Gastroesophageal sphincter (tissue), 4 donors: ENCODE data around the gene MRPL39. TPM values are rescaled to one million over a fixed set of nuclear protein-coding genes. Genes with fewer than 3 reads are reported as not detected.
"Not testable (repeated sequence)": the region's sequence is repeated elsewhere in the genome, so short reads cannot be mapped to it uniquely, and the experiment has no call there.

ENCODE experiments used
- ATAC-seq: fragments of 150-250 bp; one replicate; pipeline ENCODE4 v1.9.1; 2016; ENCODE audit warnings: mild to moderate bottlenecking, moderate library complexity
- H3K27ac ChIP-seq, 4 donors: fragments of 200-600 bp; sonication (generic) in 3 of 4; 1 replicate in 3 of 4; 2 replicates in 1 of 4; pipeline ENCODE4 v1.5.1; 2016 to 2019
- H3K27me3 ChIP-seq: fragments of 200-600 bp; sonication (generic); one replicate; pipeline ENCODE4 v1.5.1; 2019
- H3K36me3 ChIP-seq, 2 donors: fragments of 200-600 bp; sonication (generic); one replicate each; pipeline ENCODE4 v1.5.1; 2019; ENCODE audit warnings: control low read depth in 1 of 2
- H3K4me1 ChIP-seq, 3 donors: fragments of 200-600 bp; sonication (generic); 1 replicate in 2 of 3; 2 replicates in 1 of 3; pipeline ENCODE4 v1.5.1; 2016 to 2019; ENCODE audit warnings: control low read depth in 2 of 3
- H3K4me3 ChIP-seq, 2 donors: fragments of 200-600 bp; sonication (generic); one replicate each; pipeline ENCODE4 v1.5.1; 2019; ENCODE audit warnings: mild to moderate bottlenecking in 1 of 2, moderate library complexity in 1 of 2
- H3K9me3 ChIP-seq, 3 donors: fragments of 200-600 bp; sonication (generic); one replicate each; pipeline ENCODE4 v1.5.1; 2017 to 2019; ENCODE audit warnings: control low read depth in 2 of 3
- EP300 ChIP-seq: sonication (generic); formaldehyde crosslinking; IDR thresholded peaks from one replicate; pipeline ENCODE4 v1.6.1; 2017; ENCODE audit warnings: antibody characterized with exemption, mild to moderate bottlenecking
- POLR2A ChIP-seq, 2 donors: fragments of 450-650 bp; IDR thresholded peaks; one replicate each; pipeline ENCODE4 v1.6.1; 2017; ENCODE audit warnings: antibody characterized with exemption in 2 of 2, mild to moderate bottlenecking in 2 of 2, moderate library complexity in 1 of 2
- POLR2AphosphoS5 ChIP-seq: sonication (generic); formaldehyde crosslinking; IDR thresholded peaks from one replicate; pipeline ENCODE4 v1.6.1; 2017; ENCODE audit warnings: antibody characterized with exemption
- WGBS, 2 donors: methylation state at CpG; one replicate each; pipeline ENCODE4 v1.1.5; 2018; ENCODE audit warnings: low coverage in 1 of 2; 5-methylcytosine and 5-hydroxymethylcytosine counted together
- total RNA-seq, 4 donors: library from RNA; depleted of rRNA; stranded (reverse); fragments of >200 nt; gene quantifications; one replicate each; pipeline ENCODE4 v1.1.0, GENCODE V29; 2016
- TF ChIP-seq, protein P1 (sequence below), 4 experiments: fragments of 200-600 bp in 2 of 4; fragments of 450-650 bp in 2 of 4; sonication (generic) in 1 of 4; IDR thresholded peaks; one replicate each; pipeline ENCODE4 v1.5.1; 2017 to 2019; ENCODE audit warnings: antibody characterized with exemption in 4 of 4, mild to moderate bottlenecking in 2 of 4, moderate library complexity in 2 of 4

MRPL39 gene
- total RNA-seq, 4 donors from 2014 or later: 17.0 to 37.4 (median 25.4) TPM

DNA sequence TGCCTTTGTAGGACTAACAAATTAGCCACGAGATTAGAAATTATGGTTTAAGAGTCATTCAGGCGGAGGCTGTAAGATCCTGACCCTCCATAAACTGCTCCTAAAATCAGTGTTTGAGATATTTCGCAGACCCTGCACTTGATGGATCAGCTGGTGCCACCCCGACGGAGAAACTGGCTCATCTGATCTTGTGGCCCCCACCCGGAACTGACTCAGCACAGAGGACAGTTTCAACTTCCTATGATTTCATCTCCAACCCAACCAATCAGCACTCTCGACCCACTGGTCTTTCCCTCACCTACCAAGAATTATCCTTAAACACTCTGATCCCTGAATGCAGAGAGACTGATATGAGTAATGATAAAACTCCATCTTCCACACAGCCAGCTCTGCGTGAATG, 28.0 kb upstream of the MRPL39 start:
- no peak for TF ChIP-seq POLR2AphosphoS5
- TF ChIP-seq, protein P1, sequence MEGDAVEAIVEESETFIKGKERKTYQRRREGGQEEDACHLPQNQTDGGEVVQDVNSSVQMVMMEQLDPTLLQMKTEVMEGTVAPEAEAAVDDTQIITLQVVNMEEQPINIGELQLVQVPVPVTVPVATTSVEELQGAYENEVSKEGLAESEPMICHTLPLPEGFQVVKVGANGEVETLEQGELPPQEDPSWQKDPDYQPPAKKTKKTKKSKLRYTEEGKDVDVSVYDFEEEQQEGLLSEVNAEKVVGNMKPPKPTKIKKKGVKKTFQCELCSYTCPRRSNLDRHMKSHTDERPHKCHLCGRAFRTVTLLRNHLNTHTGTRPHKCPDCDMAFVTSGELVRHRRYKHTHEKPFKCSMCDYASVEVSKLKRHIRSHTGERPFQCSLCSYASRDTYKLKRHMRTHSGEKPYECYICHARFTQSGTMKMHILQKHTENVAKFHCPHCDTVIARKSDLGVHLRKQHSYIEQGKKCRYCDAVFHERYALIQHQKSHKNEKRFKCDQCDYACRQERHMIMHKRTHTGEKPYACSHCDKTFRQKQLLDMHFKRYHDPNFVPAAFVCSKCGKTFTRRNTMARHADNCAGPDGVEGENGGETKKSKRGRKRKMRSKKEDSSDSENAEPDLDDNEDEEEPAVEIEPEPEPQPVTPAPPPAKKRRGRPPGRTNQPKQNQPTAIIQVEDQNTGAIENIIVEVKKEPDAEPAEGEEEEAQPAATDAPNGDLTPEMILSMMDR (IDR thresholded peaks at IDR 0.05): no peak
- no peak for TF ChIP-seq POLR2A (IDR thresholded peaks at IDR 0.05)
- no peak for TF ChIP-seq EP300
- H3K27me3 ChIP-seq: no peaks in the 10 kb centered on the region
- 81% methylated on average over 7 to 8 of the region's 8 CpGs for WGBS, 2 donors
- H3K9me3 ChIP-seq: no peaks in the 10 kb centered on the region
- H3K4me1 ChIP-seq: peaks cover 0 to 11% (median 4%) of the 10 kb centered on the region in 3 donors
- no peak overlapping the region for H3K4me3 ChIP-seq
- H3K27ac ChIP-seq: no peak overlapping the region
- no peaks in the 10 kb centered on the region for H3K36me3 ChIP-seq
- no peak for ATAC-seq

DNA sequence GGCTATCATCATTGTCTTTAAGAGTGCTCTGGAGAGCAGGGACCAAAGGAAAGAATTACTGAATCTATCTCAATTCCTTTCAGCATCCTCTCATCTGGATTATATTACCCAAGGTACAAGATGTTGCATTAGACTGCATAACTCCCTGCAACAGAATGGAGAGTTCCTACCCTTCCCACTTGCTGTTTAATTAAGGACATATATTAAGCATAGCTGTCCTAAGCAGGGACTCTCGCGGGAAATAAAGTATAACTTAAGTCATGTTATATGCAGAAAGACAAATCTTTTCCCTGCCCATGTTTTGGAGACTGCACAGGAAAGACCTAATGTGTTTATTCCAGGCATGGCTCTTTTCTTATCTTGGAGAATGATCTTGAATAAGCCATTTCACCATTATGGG, 25.0 kb upstream of the MRPL39 start:
- H3K9me3 ChIP-seq: no peaks in the 10 kb centered on the region
- ATAC-seq: no peak
- WGBS, 2 donors: 85 to 90% methylated on average over 2 of the region's 2 CpGs

DNA sequence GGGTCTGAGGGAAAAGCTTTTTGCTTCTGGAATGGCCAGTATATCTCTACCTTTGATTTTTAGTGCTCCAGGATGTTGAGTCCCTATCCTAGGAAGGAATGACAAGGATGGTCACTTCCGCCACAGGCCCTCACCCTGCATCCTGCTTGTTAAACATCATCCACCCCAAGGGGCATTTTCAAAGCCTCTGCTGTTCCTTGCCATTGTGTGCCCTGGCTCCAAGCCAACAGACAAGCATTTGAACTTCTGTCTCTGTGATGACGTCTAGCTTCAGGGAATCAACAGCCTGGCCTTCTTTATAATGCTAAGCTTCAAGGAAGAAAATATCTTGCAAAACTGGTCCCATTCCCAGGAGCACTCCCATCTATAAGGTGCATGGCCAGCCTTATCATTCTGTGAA, 19.5 kb upstream of the MRPL39 start:
- Histone ChIP-seq H3K4me1 (peaks cover 0 to 10% (median 0%) of the 10 kb centered on the region in 3 donors), H3K9me3 (no peaks in the 10 kb centered on the region), H3K36me3 (no peaks in the 10 kb centered on the region), H3K27ac (peak overlapping the region in 2 of 4 donors; percentile 26 to 39), H3K4me3 (no peak overlapping the region), H3K27me3 (no peaks in the 10 kb centered on the region)
- TF ChIP-seq POLR2A (IDR thresholded peaks at IDR 0.05): no peak
- ATAC-seq: no peak
- 50 to 58% methylated on average over 2 of the region's 2 CpGs for WGBS, 2 donors

More for the DNA sequence above, 25.0 kb upstream of the MRPL39 start:
- H3K27me3 ChIP-seq: no peaks in the 10 kb centered on the region
- H3K4me1 ChIP-seq: peaks cover 0 to under 1% (median 0%) of the 10 kb centered on the region in 3 donors
- no peak overlapping the region for H3K4me3 ChIP-seq
- TF ChIP-seq POLR2AphosphoS5 (no peak), EP300 (no peak), POLR2A (IDR thresholded peaks at IDR 0.05) (no peak)
- TF ChIP-seq, protein P1 (IDR thresholded peaks at IDR 0.05): no peak
- H3K36me3 ChIP-seq: no peaks in the 10 kb centered on the region
- no peak overlapping the region for H3K27ac ChIP-seq

DNA sequence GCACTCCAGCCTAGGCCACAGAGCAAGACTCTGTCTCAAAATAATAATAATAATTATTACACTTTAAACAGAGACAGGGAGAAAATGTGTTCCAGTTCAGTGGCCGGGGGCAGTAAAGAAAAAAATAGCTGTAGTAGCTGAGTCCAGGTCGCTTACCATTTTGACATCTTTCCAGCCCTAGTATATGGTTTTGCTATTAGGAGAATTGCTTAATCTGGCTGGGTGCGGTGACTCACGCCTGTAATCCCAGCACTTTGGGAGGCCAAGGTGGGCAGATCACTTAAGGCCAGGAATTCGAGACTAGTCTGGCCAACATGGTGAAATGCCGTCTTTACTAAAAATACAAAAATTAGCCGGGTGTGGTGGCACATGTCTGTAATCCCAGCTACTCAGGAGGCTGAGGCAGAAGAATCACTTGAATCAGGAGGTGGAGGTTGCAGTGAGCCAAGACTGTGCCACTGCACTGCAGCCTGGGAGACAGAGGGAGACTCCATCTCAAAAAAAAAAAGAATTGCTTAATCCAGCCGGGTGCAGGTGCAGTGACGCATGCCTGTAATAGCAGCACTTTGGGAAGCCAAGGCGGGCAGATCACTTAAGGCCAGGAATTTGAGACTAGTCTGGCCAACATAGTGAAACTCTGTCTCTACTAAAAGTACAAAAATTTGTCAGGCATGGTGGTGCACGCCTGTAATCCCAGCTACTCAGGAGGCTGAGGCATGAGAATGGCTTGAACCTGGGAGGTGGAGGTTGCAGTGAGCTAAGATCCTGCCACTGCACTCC, 18.7 kb upstream of the MRPL39 start:
- WGBS, 2 donors: 91 to 98% methylated on average over 5 to 8 of the region's 11 CpGs
- not testable (repeated sequence) for H3K36me3 ChIP-seq, ATAC-seq, H3K27me3 ChIP-seq, H3K9me3 ChIP-seq, H3K4me1 ChIP-seq, H3K4me3 ChIP-seq
- H3K27ac ChIP-seq: peak overlapping the region in 1 of 4 donors; percentile 39

DNA sequence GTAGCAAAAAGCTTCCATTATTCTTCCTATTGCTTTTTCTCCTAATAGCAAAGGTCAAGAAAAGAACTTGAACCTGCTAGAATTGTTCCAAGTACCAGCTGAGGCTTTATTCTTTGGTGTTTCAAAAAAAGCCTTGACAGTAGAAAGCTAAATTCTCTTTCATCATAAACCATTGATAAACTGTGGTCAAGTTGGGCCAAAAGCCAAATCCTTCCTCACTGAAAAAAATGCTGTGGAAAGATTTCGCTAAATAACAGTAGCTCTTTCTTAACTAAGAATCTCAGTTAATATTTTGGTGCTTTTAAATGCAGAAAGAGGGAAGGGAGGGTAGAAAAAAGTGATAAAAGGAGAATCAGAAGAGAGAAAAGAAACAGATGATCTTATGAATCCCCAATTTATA, 17.8 kb upstream of the MRPL39 start:
- no peak overlapping the region for H3K27ac ChIP-seq
- peaks cover 0 to 10% (median 0%) of the 10 kb centered on the region in 3 donors for H3K4me1 ChIP-seq
- WGBS, 2 donors: 78 to 85% methylated on average over 1 of the region's 1 CpG
- H3K9me3 ChIP-seq: no peaks in the 10 kb centered on the region
- no peaks in the 10 kb centered on the region for H3K36me3 ChIP-seq
- no peak for ATAC-seq
- H3K27me3 ChIP-seq: no peaks in the 10 kb centered on the region
- TF ChIP-seq POLR2AphosphoS5: no peak
- no peak for TF ChIP-seq POLR2A (IDR thresholded peaks at IDR 0.05)
- TF ChIP-seq EP300: no peak
- TF ChIP-seq, protein P1 (IDR thresholded peaks at IDR 0.05): no peak
- no peak overlapping the region for H3K4me3 ChIP-seq

DNA sequence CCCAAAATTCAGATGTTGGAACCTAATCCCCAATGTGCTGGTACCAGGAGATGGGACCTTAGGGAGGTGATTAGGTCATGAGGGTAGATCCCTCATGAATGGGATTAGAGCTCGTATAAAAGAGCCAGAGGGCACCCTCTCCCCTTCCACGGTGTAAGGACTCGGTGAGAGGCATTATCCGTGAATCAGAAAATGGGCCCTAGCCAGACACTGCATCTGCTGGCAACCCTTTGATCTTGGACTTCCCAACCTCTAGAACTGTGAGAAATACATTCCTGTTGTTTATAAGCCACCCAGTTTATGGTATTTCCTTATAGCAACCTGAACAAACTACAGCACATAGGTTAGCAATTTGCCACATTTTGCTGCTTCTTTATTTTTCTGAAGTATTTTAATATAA, 17.2 kb upstream of the MRPL39 start:
- no peaks in the 10 kb centered on the region for H3K27me3 ChIP-seq
- H3K4me1 ChIP-seq: peaks cover 0 to 10% (median 0%) of the 10 kb centered on the region in 3 donors
- no peak overlapping the region for H3K27ac ChIP-seq
- H3K4me3 ChIP-seq: no peak overlapping the region
- H3K9me3 ChIP-seq: no peaks in the 10 kb centered on the region
- TF ChIP-seq POLR2AphosphoS5 (no peak), EP300 (no peak), POLR2A (IDR thresholded peaks at IDR 0.05) (no peak)
- TF ChIP-seq, protein P1 (IDR thresholded peaks at IDR 0.05): no peak
- no peaks in the 10 kb centered on the region for H3K36me3 ChIP-seq
- ATAC-seq: no peak
- 80 to 90% methylated on average over 2 to 4 of the region's 4 CpGs for WGBS, 2 donors
